Measurements from ENCODE around the gene CBFA2T2.
"Not testable (repeated sequence)": the region's sequence is repeated elsewhere in the genome, so short reads cannot be mapped to it uniquely, and the experiment has no call there.

Gene CBFA2T2

GRCh38 chr20:33470866-33471265, 19.0 kb upstream of the CBFA2T2 start:
- no peak for DNase-seq (ENCODE audit: low read depth, low spot score)

- DNase-seq (ENCODE audit: low read depth, low spot score), result no peak
Observed at GRCh38 chr20:33472868-33473435, 16.9 kb upstream of the CBFA2T2 start.

- no peak for DNase-seq (ENCODE audit: low read depth, low spot score)
Observed at GRCh38 chr20:33474097-33474873, 15.6 kb upstream of the CBFA2T2 start.

- DNase-seq (ENCODE audit: low read depth, low spot score), result no peak
Observed at GRCh38 chr20:33474963-33475362, 14.9 kb upstream of the CBFA2T2 start.

GRCh38 chr20:33475381-33476152, 14.3 kb upstream of the CBFA2T2 start:
- no peak for DNase-seq (ENCODE audit: low read depth, low spot score)

GRCh38 chr20:33477386-33478234, 12.3 kb upstream of the CBFA2T2 start:
- no peak for DNase-seq (ENCODE audit: low read depth, low spot score)

- no peak for DNase-seq (ENCODE audit: low read depth, low spot score)
Observed at GRCh38 chr20:33480048-33480447, 9.8 kb upstream of the CBFA2T2 start.

GRCh38 chr20:33481431-33481941, 8.4 kb upstream of the CBFA2T2 start:
- no peak for DNase-seq (ENCODE audit: low read depth, low spot score)

- DNase-seq (ENCODE audit: low read depth, low spot score), result no peak
Observed at GRCh38 chr20:33482581-33482980, 7.3 kb upstream of the CBFA2T2 start.

- DNase-seq (ENCODE audit: low read depth, low spot score), result not testable (repeated sequence)
Observed at GRCh38 chr20:33483186-33483585, 6.7 kb upstream of the CBFA2T2 start.

- DNase-seq (ENCODE audit: low read depth, low spot score), result no peak
Observed at GRCh38 chr20:33488201-33488600, 1.7 kb upstream of the CBFA2T2 start.

- DNase-seq (ENCODE audit: low read depth, low spot score), result not testable (repeated sequence)
Observed at GRCh38 chr20:33488661-33489494, 1.0 kb upstream of the CBFA2T2 start.

- peak; percentile 98 for DNase-seq (ENCODE audit: low read depth, low spot score)
Observed at GRCh38 chr20:33489495-33490022, 337 bp upstream of the CBFA2T2 start.

GRCh38 chr20:33490934-33491656, 1.2 kb downstream of the CBFA2T2 start:
- no peak for DNase-seq (ENCODE audit: low read depth, low spot score)

- DNase-seq (ENCODE audit: low read depth, low spot score), result no peak
Observed at GRCh38 chr20:33493076-33493766, 3.3 kb downstream of the CBFA2T2 start.

- DNase-seq (ENCODE audit: low read depth, low spot score), result not testable (repeated sequence)
Observed at GRCh38 chr20:33496776-33497175, 6.9 kb downstream of the CBFA2T2 start.

- DNase-seq (ENCODE audit: low read depth, low spot score), result no peak
Observed at GRCh38 chr20:33499355-33499754, 9.5 kb downstream of the CBFA2T2 start.

- no peak for DNase-seq (ENCODE audit: low read depth, low spot score)
Observed at GRCh38 chr20:33501000-33501399, 11.1 kb downstream of the CBFA2T2 start.

- DNase-seq (ENCODE audit: low read depth, low spot score), result no peak
Observed at GRCh38 chr20:33503564-33503963, 13.7 kb downstream of the CBFA2T2 start.
